ENCODE data around the gene TTLL5. TPM values are rescaled to one million over a fixed set of nuclear protein-coding genes. Genes with fewer than 3 reads are reported as not detected.
A peak's percentile ranks its signal among the peaks of the same experiment; 100 is the strongest.

The TTLL5 gene
- total RNA-seq, 1 experiment from 2014 or later: 35.7 TPM

DNA sequence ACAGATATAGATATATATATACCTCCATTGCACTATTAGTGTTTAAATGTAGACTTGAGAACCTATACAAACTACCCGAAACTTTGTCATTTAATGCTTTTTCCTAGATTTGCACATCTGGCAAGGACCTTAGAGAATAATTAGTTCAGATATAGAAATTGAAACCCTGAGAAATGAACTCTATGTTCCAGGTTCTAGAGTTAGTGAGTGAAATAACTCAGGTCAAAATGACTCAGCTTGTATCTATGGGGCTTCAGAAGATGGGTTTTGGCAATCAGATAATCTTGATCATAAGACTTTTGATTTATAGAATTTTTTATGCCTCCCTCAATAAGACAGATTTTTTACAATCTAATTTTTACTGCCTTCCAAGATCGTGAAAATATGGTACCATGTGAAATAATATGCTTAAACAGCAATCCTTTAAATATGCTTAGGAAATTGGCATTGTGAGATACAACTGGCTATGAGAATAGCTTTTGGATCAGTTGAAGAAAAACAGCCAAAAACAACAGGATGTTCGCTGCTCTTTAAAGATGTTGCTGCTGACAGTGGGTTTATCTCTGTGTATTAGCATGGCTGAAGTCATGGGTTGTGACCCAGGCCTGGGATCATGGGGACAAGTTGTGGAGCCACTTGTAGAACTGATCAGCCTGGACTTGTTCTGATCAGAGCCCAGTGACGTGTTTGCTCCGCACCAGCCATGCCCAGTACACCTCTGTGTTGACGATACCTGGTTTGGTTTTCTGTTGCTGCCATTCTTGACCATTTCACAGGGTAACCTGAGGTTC, 63.6 kb downstream of the TTLL5 start:
- Histone ChIP-seq H4K20me1 (ENCODE audit: control insufficient read depth, insufficient read depth, insufficient read length) (no peaks in the 10 kb centered on the region), H3K79me2 (ENCODE audit: insufficient read depth, low read length) (no peaks in the 10 kb centered on the region), H2BK15ac (ENCODE audit: low read depth, low read length) (0 out of 2 replicates have a peak overlapping the region, but pooled peaks have one; percentile 37), H3T11ph (ENCODE audit: low read length) (no peak overlapping the region), H3K4ac (ENCODE audit: low read depth, low read length) (no peak overlapping the region), H3K4me1 (ENCODE audit: insufficient read depth, low read length) (no peaks in the 10 kb centered on the region), H2AFZ (ENCODE audit: low read length) (no peak overlapping the region), H2BK120ac (ENCODE audit: low read depth, low read length, poor library complexity, severe bottlenecking) (no peak overlapping the region), H4K5ac (ENCODE audit: insufficient read length, low read depth, low read length) (no peak overlapping the region), H3K14ac (ENCODE audit: insufficient read depth, low read length) (no peak overlapping the region), H3K4me2 (ENCODE audit: insufficient read depth, insufficient read length, low read length) (no peak overlapping the region), H4K8ac (replicated peaks; ENCODE audit: insufficient read length, low read depth, low read length) (no peak overlapping the region), H3K18ac (ENCODE audit: insufficient read length, low read depth, low read length) (no peak overlapping the region), H3K9me3 (ENCODE audit: control insufficient read depth, low read depth, low read length) (no peaks in the 10 kb centered on the region), H2BK20ac (ENCODE audit: low read depth, low read length, poor library complexity, severe bottlenecking) (no peak overlapping the region), H3K56ac (ENCODE audit: insufficient read length, low read depth, low read length) (no peak overlapping the region), H3K27me3 (ENCODE audit: insufficient read depth, low read length) (no peaks in the 10 kb centered on the region), H3K27ac (ENCODE audit: insufficient read length, low read depth, low read length) (no peak overlapping the region), H3K23me2 (ENCODE audit: insufficient read length, low read depth, low read length, poor library complexity, severe bottlenecking) (no peaks in the 10 kb centered on the region), H3K79me1 (ENCODE audit: insufficient read depth, low read depth, low read length, poor library complexity, severe bottlenecking) (no peaks in the 10 kb centered on the region), H3K9ac (ENCODE audit: extremely low read depth, insufficient read length, low read length) (no peak overlapping the region), H2BK12ac (ENCODE audit: insufficient read length, low read depth, low read length) (no peak overlapping the region), H2AK5ac (ENCODE audit: insufficient read length, low read length) (no peak overlapping the region), H2BK5ac (ENCODE audit: insufficient read length, low read length) (no peak overlapping the region), H4K91ac (ENCODE audit: insufficient read length, low read depth, low read length) (no peak overlapping the region), H3K23ac (ENCODE audit: insufficient read length, low read depth, low read length) (no peak overlapping the region)
- no peaks in the 10 kb centered on the region for H3K4me1 Mint-ChIP-seq
- TF ChIP-seq, protein P1, sequence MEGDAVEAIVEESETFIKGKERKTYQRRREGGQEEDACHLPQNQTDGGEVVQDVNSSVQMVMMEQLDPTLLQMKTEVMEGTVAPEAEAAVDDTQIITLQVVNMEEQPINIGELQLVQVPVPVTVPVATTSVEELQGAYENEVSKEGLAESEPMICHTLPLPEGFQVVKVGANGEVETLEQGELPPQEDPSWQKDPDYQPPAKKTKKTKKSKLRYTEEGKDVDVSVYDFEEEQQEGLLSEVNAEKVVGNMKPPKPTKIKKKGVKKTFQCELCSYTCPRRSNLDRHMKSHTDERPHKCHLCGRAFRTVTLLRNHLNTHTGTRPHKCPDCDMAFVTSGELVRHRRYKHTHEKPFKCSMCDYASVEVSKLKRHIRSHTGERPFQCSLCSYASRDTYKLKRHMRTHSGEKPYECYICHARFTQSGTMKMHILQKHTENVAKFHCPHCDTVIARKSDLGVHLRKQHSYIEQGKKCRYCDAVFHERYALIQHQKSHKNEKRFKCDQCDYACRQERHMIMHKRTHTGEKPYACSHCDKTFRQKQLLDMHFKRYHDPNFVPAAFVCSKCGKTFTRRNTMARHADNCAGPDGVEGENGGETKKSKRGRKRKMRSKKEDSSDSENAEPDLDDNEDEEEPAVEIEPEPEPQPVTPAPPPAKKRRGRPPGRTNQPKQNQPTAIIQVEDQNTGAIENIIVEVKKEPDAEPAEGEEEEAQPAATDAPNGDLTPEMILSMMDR (conservative IDR thresholded peaks at IDR 0.05): no peak
- H3K4me3 Mint-ChIP-seq: no peak overlapping the region
- WGBS (ENCODE audit: extremely low coverage, insufficient read length, low lambda C conversion rate): no CpG with 5 or more reads among the region's 6 CpGs
- H3K27me3 Mint-ChIP-seq (ENCODE audit: low read depth): no peaks in the 10 kb centered on the region
- DNase-seq: no peak
- peak overlapping the region in 1 of 3 experiments; percentile 8; a peak in 1 of 7 replicates for H3K27ac Mint-ChIP-seq
- peaks cover 12 to 14% of the 10 kb centered on the region in 2 experiments for H3K9me3 Mint-ChIP-seq
- peaks cover 36 to 67% (median 42%) of the 10 kb centered on the region in 3 experiments for H3K36me3 Mint-ChIP-seq (ENCODE audit: insufficient read depth in 1 of 3, low read depth in 3 of 3)
